ENCODE results near the gene PITHD1.
"Not testable (repeated sequence)": the region's sequence is repeated elsewhere in the genome, so short reads cannot be mapped to it uniquely, and the experiment has no call there.

PITHD1 gene

DNA sequence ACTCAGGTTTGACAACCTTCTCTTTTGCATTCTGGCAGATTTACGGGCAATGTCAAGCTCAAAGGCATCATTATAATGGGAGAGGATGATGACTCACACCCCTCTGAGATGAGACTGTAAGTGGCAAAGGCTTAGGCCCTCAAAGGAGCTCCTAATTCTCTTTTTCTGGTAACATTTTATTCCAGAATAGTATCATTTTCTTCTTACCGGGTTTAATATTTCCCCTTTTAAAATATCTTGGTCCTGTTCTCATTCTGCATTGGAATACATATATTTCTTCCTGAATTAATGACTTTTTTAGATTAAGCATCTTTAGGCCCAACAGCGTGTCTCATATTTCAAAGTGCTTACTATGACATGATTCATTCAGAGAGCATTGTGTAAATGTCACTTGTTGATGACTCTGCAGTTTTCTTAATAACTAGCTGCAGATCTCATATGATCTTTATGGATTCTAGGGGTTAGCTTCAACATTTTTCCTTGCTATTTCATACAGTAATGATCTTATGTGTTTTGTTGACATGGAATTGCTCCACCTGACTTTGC is 1.7 kb downstream of the PITHD1 start:
- no peak overlapping the region for H3K9ac ChIP-seq (ENCODE audit: low read depth, low read length)
- no peak overlapping the region for H3K4me3 ChIP-seq (ENCODE audit: low read depth, low read length)
- no peaks in the 10 kb centered on the region for H3K27me3 ChIP-seq (ENCODE audit: control insufficient read depth, insufficient read depth, low read length)
- peaks cover 6% of the 10 kb centered on the region for H3K4me1 ChIP-seq (ENCODE audit: control insufficient read depth, insufficient read depth, low read length)
- no peaks in the 10 kb centered on the region for H3K9me3 ChIP-seq (ENCODE audit: control insufficient read depth, insufficient read depth, low read length)
- peaks cover 2% of the 10 kb centered on the region for H3K36me3 ChIP-seq (ENCODE audit: control insufficient read depth, insufficient read depth, low read length)

DNA sequence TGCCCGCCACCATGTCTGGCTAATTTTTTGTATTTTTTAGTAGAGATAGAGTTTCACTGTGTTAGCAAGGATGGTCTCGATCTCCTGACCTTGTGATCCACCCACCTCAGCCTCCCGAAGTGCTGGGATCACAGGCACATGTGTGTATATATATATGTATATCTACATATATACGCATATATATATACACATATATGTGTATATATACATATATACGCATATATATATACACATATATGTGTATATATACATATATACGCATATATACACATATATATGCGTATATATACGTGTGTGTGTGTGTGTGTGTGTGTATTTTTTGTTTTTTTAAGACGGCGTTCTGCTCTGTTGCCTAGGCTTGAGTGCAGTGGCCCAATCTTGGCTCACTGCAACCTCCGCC is 4.9 kb downstream of the PITHD1 start:
- H3K27me3 ChIP-seq (ENCODE audit: control insufficient read depth, insufficient read depth, low read length); H3K4me3 ChIP-seq (ENCODE audit: low read depth, low read length); H3K4me1 ChIP-seq (ENCODE audit: control insufficient read depth, insufficient read depth, low read length); H3K9me3 ChIP-seq (ENCODE audit: control insufficient read depth, insufficient read depth, low read length); H3K9ac ChIP-seq (ENCODE audit: low read depth, low read length); H3K36me3 ChIP-seq (ENCODE audit: control insufficient read depth, insufficient read depth, low read length): not testable (repeated sequence)

DNA sequence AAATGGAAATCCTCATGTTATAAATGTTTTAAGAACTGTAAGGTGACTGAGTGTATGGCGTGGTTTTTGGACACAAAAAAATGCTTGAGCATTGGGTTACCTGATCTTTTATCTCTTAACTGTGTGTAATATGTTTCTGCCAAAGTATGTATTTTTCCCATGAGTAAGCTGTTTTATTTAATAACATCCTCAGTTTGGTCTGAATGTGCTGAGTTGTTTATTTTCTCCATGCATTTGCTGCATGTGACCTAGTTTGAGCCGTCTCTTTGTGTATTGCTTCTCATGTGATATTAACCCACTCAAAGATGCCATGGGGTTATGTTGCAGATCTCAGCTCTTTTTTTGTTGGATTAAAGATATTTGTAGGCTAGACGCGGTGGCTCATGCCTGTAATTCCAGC is 6.6 kb downstream of the PITHD1 start:
- Histone ChIP-seq H3K36me3 (ENCODE audit: control insufficient read depth, insufficient read depth, low read length) (peaks cover 8% of the 10 kb centered on the region), H3K9me3 (ENCODE audit: control insufficient read depth, insufficient read depth, low read length) (no peaks in the 10 kb centered on the region), H3K4me1 (ENCODE audit: control insufficient read depth, insufficient read depth, low read length) (no peaks in the 10 kb centered on the region), H3K4me3 (ENCODE audit: low read depth, low read length) (no peak overlapping the region), H3K27me3 (ENCODE audit: control insufficient read depth, insufficient read depth, low read length) (no peaks in the 10 kb centered on the region), H3K9ac (ENCODE audit: low read depth, low read length) (no peak overlapping the region)

DNA sequence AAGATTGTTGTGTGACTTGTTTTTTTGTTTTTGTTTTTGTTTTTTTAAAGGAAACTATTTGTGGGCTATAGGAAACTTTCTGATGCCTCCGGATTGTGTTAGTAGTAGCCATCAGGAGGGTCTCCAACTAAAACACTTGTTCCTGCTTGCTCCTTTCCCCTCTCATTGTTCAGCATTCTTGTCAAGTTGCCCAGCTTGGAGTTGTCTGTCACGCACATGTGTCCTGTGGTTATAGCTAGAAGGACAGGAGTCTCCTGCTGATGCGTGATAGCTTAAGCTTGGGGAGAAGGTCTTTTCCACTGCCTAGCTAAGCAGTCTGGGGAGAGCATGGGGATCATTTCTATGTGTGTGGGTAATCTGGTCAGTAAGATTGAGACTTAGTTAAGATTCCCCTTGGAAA is 9.5 kb downstream of the PITHD1 start:
- Histone ChIP-seq H3K9ac (ENCODE audit: low read depth, low read length) (no peak overlapping the region), H3K27me3 (ENCODE audit: control insufficient read depth, insufficient read depth, low read length) (no peaks in the 10 kb centered on the region), H3K9me3 (ENCODE audit: control insufficient read depth, insufficient read depth, low read length) (no peaks in the 10 kb centered on the region), H3K4me3 (ENCODE audit: low read depth, low read length) (no peak overlapping the region), H3K4me1 (ENCODE audit: control insufficient read depth, insufficient read depth, low read length) (peaks cover 6% of the 10 kb centered on the region), H3K36me3 (ENCODE audit: control insufficient read depth, insufficient read depth, low read length) (peaks cover 8% of the 10 kb centered on the region)

DNA sequence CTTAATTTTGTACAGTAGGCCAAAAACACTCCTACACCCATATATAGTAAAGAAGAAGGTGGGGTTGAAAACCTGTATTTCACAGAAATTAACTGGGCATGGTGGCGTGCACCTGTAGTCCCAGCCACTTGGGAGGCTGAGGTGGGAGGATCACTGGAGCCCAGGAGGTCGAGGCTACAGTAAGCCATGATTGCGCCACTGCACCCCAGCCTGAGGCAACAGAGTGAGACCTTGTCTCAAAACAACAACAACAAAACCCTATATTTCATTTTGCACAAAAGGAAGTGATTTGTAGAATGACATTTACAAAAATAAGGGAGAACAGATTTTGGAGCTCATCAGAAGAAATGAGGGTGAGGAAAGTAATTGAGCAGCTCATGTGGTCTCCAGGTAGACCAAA is 10.5 kb downstream of the PITHD1 start:
- Histone ChIP-seq H3K9me3 (ENCODE audit: control insufficient read depth, insufficient read depth, low read length) (no peaks in the 10 kb centered on the region), H3K4me3 (ENCODE audit: low read depth, low read length) (no peak overlapping the region), H3K4me1 (ENCODE audit: control insufficient read depth, insufficient read depth, low read length) (peaks cover 6% of the 10 kb centered on the region), H3K27me3 (ENCODE audit: control insufficient read depth, insufficient read depth, low read length) (no peaks in the 10 kb centered on the region), H3K36me3 (ENCODE audit: control insufficient read depth, insufficient read depth, low read length) (peaks cover 17% of the 10 kb centered on the region), H3K9ac (ENCODE audit: low read depth, low read length) (no peak overlapping the region)

DNA sequence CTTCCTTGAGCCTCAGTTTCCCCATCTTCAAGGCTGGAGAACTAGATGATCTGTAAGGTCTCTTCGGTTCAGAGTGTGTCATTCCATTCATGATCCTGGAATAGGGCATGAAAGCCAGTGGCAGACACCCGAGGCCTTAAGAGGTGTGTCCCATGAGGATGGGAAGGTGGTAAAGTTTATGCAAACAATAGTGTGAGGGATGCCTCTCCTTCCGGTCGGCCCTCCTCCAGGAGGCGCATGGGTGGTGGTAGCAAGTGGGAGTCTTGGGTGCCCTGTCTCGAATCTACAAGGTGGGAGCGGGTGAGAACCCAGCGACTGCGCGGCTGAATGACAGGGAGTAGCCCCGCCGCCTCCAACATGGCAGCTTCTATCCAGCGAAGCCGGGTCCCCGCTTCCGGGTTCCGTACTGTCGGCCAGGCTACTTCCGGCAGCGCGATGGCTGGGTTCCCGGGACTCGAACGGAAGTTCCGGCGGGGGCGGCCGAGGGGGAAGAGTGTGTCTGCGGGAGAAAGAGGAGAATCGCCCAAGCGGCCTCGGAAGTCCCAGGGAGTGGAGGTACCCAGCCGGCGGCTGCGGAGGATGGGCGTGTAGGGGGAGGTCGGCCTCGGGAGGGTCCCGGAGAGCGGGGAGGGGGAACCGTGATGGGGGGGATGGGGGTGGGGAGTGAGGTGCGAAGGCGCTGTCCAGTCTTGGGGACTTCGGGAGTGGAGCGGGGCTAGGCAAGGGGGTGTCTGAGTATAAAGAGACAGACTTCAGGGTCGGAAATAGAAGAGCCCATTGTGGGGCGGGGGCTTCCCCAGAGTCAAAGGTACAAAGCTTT is 12.7 kb downstream of the PITHD1 start, which contains the start of gene LYPLA2:
Gene LYPLA2, plus strand, starts transcription at position 450 of the 820 bp plus-strand sequence. CDS start 1,538 bp downstream, outside the sequence.
- peak within 1 kb of the TSS; percentile 76 for H3K9ac ChIP-seq (ENCODE audit: low read depth, low read length)
- H3K27me3 ChIP-seq (ENCODE audit: control insufficient read depth, insufficient read depth, low read length), result no peaks in the 10 kb centered on the region
- H3K36me3 ChIP-seq (ENCODE audit: control insufficient read depth, insufficient read depth, low read length), result peaks cover 24% of the 10 kb centered on the region
- no peaks in the 10 kb centered on the region for H3K9me3 ChIP-seq (ENCODE audit: control insufficient read depth, insufficient read depth, low read length)
- H3K4me1 ChIP-seq (ENCODE audit: control insufficient read depth, insufficient read depth, low read length), result peaks cover 6% of the 10 kb centered on the region
- H3K4me3 ChIP-seq (ENCODE audit: low read depth, low read length), result peak within 1 kb of the TSS; percentile 99

DNA sequence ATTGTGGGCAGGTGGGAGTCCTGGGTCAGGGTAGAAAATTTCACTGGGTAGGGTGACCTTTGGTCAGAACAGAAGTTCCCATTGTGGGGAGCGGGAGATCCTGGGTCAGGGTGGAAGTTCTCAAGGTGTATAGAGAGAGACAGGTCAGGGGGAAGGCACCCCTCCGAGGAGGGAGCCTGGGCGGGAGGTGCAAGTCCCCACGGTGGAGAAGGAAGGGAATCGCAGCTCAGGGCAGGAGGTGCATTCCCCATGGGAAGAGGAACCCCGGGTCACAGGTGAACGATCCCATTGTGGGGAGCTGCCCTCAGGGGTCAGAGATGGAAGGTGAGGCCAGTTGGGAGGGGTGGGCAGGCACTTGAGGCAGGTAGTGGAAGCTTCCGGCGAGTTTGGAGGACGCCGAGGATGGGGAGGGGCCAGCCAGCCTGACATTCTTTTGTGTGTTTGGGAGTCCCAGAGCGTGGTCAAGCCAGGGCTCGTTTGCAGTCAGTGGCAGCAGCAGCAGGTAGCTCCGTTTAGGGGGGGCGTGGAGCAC is 13.4 kb downstream of the PITHD1 start:
- H3K4me1 ChIP-seq (ENCODE audit: control insufficient read depth, insufficient read depth, low read length), result peaks cover 6% of the 10 kb centered on the region
- H3K36me3 ChIP-seq (ENCODE audit: control insufficient read depth, insufficient read depth, low read length), result peaks cover 27% of the 10 kb centered on the region
- H3K4me3 ChIP-seq (ENCODE audit: low read depth, low read length), result peak overlapping the region; percentile 99
- H3K27me3 ChIP-seq (ENCODE audit: control insufficient read depth, insufficient read depth, low read length), result no peaks in the 10 kb centered on the region
- peak overlapping the region; percentile 76 for H3K9ac ChIP-seq (ENCODE audit: low read depth, low read length)
- H3K9me3 ChIP-seq (ENCODE audit: control insufficient read depth, insufficient read depth, low read length), result no peaks in the 10 kb centered on the region

DNA sequence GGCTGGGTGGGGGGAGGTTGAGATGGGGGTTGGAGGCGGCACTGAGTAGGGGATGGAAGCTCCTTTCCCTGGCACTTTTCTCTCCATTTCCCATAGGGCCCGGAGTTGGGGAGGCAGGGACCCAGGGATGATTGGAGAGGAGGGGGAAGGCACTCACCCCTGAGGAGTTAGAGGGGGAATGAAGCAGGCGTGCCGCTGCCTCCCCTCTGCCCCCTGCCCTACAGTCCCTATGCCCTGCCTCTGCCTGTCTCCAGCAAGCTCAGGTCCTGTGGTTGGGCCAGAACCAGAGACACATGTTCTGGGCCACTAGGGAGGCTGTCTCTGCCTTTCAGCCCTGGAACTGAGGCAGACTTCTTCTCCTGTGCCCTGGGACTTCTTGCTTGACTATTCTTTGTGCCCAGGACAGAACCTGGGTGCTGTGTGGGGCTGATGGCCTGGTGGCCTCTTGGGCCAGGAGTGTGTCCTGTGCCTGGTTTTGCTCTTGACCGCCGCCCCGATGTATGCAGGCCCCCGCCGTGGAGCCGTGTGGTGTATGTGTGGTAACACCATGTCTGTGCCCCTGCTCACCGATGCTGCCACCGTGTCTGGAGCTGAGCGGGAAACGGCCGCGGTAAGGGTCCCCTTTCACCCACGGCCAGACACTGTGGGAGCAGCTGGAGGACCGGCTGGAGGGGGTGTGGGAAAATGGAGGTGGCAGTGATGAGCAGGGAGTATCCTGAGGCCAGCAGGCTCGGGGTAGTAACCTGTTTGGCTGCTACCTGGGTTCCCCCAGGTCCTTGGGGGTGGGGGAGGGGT is 14.1 kb downstream of the PITHD1 start:
- Histone ChIP-seq H3K4me3 (ENCODE audit: low read depth, low read length) (peak overlapping the region; percentile 99), H3K27me3 (ENCODE audit: control insufficient read depth, insufficient read depth, low read length) (no peaks in the 10 kb centered on the region), H3K36me3 (ENCODE audit: control insufficient read depth, insufficient read depth, low read length) (peaks cover 29% of the 10 kb centered on the region), H3K9ac (ENCODE audit: low read depth, low read length) (peak overlapping the region; percentile 66), H3K9me3 (ENCODE audit: control insufficient read depth, insufficient read depth, low read length) (no peaks in the 10 kb centered on the region), H3K4me1 (ENCODE audit: control insufficient read depth, insufficient read depth, low read length) (peaks cover 6% of the 10 kb centered on the region)

DNA sequence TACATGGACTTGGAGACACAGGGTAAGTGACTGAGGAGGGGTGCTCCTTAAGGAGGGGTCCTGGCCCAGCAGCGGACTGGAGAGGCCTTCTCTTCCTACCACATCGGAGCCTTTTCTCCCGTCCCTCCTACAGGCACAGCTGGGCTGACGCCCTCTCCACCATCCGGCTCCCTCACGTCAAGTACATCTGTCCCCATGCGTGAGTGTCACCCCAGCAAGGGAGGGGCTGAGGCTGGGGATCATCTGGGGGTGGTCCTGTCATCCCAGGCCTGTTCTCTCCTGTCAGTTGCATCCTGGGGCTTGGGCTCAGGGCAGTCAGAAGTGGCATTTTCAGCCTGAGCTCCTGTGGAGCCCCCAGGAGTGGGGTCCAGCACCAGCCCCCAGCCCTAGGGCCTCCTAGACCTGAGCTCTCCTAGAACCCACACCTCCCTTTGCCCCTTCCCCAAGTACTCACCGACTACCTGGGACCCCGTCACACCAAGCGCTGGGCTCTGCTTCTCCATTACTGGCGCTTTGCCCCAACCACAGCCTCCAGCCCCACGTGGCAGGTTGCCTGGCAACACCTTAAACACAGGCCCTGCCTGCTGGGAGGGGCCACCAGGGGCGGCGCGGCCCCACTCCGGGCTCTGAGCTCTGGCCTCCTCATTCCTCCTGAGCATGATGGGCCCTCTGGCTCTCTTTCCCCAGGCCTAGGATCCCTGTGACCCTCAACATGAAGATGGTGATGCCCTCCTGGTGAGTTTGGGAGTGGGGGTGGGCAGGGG is 15.0 kb downstream of the PITHD1 start:
- Histone ChIP-seq H3K9ac (ENCODE audit: low read depth, low read length) (no peak overlapping the region), H3K9me3 (ENCODE audit: control insufficient read depth, insufficient read depth, low read length) (no peaks in the 10 kb centered on the region), H3K4me1 (ENCODE audit: control insufficient read depth, insufficient read depth, low read length) (peaks cover 6% of the 10 kb centered on the region), H3K4me3 (ENCODE audit: low read depth, low read length) (no peak overlapping the region), H3K27me3 (ENCODE audit: control insufficient read depth, insufficient read depth, low read length) (no peaks in the 10 kb centered on the region), H3K36me3 (ENCODE audit: control insufficient read depth, insufficient read depth, low read length) (peaks cover 35% of the 10 kb centered on the region)

DNA sequence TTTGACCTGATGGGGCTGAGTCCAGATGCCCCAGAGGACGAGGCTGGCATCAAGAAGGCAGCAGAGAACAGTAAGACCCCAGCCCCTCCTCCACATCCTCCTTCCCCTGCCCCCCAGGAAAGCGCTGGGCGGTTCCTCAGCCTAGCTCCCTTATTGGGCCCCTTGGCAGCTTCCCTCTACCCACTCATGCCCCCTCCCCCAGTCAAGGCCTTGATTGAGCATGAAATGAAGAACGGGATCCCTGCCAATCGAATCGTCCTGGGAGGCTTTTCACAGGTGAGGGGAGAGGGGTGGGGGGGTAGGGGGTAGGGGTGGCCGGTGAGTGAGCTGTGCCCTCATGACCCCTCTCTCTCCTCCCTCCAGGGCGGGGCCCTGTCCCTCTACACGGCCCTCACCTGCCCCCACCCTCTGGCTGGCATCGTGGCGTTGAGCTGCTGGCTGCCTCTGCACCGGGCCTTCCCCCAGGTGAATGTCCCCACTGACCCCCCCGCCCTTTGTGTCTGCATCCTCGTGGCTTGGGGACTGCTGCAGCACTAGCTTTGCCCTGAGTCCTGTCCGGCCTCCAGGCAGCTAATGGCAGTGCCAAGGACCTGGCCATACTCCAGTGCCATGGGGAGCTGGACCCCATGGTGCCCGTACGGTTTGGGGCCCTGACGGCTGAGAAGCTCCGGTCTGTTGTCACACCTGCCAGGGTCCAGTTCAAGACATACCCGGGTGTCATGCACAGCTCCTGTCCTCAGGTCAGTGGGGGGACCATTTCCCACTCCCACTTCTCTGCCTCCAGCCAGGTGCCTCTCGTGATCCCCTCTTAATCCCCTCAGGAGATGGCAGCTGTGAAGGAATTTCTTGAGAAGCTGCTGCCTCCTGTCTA is 15.9 kb downstream of the PITHD1 start:
- no peak overlapping the region for H3K9ac ChIP-seq (ENCODE audit: low read depth, low read length)
- H3K27me3 ChIP-seq (ENCODE audit: control insufficient read depth, insufficient read depth, low read length), result no peaks in the 10 kb centered on the region
- no peak overlapping the region for H3K4me3 ChIP-seq (ENCODE audit: low read depth, low read length)
- peaks cover 42% of the 10 kb centered on the region for H3K36me3 ChIP-seq (ENCODE audit: control insufficient read depth, insufficient read depth, low read length)
- H3K9me3 ChIP-seq (ENCODE audit: control insufficient read depth, insufficient read depth, low read length), result no peaks in the 10 kb centered on the region
- H3K4me1 ChIP-seq (ENCODE audit: control insufficient read depth, insufficient read depth, low read length), result peaks cover 9% of the 10 kb centered on the region

Measured in iPS-15b (cell line).